Thyroid gland (tissue), 4 donors: ENCODE data around the gene FXYD6.
A peak's percentile ranks its signal among the peaks of the same experiment; 100 is the strongest.

ENCODE experiments used
- POLR2A ChIP-seq, 2 donors: fragments of 450-650 bp; IDR thresholded peaks; one replicate each; pipeline ENCODE4 v1.6.1; 2017; ENCODE audit warnings: antibody characterized with exemption in 2 of 2, mild to moderate bottlenecking in 2 of 2, moderate library complexity in 1 of 2
- TF ChIP-seq, protein P1 (sequence below), 6 experiments: fragments of 200-600 bp in 3 of 6; fragments of 450-650 bp in 3 of 6; sonication (generic) in 3 of 6; IDR thresholded peaks; one replicate each; pipeline ENCODE4 v1.5.1; 2016 to 2019; ENCODE audit warnings: antibody characterized with exemption in 6 of 6, mild to moderate bottlenecking in 2 of 6, inconsistent platforms in 1 of 6, moderate library complexity in 1 of 6

DNA sequence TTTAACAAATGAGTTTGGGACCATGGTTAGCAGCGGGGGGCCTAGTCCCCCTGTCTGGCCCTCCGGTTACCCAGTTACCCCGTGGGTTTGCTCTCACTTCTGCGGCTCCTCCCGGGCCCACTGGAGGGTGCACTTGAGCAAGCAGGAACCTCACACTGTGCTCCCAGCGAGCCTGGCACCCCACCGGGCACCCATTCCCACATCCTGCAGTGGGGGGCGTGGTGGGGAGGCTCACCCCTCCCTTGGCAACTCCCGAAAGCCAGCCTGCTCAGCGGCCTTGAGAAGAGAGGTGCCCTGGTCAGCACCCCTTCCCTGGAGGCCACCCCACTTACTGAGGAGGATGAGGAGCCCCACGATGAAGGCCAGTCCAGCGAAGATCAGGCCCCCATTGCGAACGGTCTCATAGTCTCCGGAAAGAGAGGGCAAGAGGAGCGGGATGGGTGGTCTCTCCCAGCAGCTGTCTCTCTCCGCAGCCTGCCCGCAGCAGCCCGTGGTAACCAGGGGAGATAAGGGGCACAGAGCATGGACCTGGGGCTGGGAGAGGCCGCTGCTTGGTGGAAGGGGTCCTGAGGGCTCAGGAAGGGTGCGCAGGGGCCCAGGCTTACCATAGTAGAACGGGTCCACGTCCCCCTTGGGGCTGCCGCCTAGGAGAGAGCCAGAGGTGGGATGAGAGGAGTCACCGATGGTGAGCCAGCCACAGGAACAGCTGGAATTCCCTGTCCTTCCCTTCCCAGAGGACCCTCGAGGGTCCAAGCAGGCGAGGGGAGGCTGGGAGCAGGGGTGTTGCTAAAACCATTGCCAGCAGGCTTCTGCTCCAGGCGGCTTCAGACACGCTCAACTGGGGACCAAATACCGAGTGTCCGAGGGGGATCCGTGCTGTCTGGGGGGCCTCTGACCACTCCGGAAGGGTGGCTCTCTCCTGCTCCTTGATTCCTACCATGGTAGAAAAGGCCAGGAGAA, 54.1 kb downstream of the FXYD6 start:
- TF ChIP-seq, protein P1, sequence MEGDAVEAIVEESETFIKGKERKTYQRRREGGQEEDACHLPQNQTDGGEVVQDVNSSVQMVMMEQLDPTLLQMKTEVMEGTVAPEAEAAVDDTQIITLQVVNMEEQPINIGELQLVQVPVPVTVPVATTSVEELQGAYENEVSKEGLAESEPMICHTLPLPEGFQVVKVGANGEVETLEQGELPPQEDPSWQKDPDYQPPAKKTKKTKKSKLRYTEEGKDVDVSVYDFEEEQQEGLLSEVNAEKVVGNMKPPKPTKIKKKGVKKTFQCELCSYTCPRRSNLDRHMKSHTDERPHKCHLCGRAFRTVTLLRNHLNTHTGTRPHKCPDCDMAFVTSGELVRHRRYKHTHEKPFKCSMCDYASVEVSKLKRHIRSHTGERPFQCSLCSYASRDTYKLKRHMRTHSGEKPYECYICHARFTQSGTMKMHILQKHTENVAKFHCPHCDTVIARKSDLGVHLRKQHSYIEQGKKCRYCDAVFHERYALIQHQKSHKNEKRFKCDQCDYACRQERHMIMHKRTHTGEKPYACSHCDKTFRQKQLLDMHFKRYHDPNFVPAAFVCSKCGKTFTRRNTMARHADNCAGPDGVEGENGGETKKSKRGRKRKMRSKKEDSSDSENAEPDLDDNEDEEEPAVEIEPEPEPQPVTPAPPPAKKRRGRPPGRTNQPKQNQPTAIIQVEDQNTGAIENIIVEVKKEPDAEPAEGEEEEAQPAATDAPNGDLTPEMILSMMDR (IDR thresholded peaks at IDR 0.05), result peak; percentile 19 to 63 (median 31)
- no peak for TF ChIP-seq POLR2A (IDR thresholded peaks at IDR 0.05)
